Adrenal gland (tissue), 5 donors: ENCODE data around the gene HADHB.

ENCODE experiments used
- POLR2A ChIP-seq, 2 donors: fragments of 450-650 bp; IDR thresholded peaks; one replicate each; pipeline ENCODE4 v1.6.1; 2017; ENCODE audit warnings: antibody characterized with exemption in 2 of 2, mild to moderate bottlenecking in 2 of 2, moderate library complexity in 1 of 2
- TF ChIP-seq, protein P1 (sequence below), 6 experiments: fragments of 450-650 bp in 4 of 6; fragments of 200-600 bp in 2 of 6; sonication (generic) in 1 of 6; IDR thresholded peaks; 1 replicate in 5 of 6; 2 replicates in 1 of 6; pipeline versions ENCODE4 v1.5.1 to v1.8.0; 2016 to 2021; ENCODE audit warnings: antibody characterized with exemption in 6 of 6, mild to moderate bottlenecking in 2 of 6, moderate library complexity in 1 of 6
- donor health status: DM: no; HTN: no; CAD: no.

DNA sequence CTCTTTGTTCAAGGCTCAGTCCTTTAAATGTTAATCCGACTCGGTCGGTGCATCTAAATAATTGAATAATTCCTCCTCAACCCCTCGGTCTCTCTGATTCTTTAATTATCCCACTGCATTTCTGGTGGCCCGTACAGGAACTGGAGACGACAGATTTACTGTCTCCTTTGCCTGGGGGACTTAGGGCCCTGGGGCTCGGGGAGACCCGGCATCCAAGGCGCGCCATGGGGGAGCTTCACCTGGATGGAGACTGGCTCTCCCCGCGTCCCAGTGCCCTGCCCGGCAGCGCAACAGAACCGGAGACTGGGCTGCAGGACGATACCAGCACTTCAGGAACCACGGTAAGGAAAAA lies 53.5 kb downstream of the HADHB start:
- TF ChIP-seq POLR2A (IDR thresholded peaks at IDR 0.05): no peak
- TF ChIP-seq, protein P1, sequence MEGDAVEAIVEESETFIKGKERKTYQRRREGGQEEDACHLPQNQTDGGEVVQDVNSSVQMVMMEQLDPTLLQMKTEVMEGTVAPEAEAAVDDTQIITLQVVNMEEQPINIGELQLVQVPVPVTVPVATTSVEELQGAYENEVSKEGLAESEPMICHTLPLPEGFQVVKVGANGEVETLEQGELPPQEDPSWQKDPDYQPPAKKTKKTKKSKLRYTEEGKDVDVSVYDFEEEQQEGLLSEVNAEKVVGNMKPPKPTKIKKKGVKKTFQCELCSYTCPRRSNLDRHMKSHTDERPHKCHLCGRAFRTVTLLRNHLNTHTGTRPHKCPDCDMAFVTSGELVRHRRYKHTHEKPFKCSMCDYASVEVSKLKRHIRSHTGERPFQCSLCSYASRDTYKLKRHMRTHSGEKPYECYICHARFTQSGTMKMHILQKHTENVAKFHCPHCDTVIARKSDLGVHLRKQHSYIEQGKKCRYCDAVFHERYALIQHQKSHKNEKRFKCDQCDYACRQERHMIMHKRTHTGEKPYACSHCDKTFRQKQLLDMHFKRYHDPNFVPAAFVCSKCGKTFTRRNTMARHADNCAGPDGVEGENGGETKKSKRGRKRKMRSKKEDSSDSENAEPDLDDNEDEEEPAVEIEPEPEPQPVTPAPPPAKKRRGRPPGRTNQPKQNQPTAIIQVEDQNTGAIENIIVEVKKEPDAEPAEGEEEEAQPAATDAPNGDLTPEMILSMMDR (IDR thresholded peaks at IDR 0.05): no peak
